HEK293 (cell line): Measurements from ENCODE around the gene PRLR.

Experiments used
- MEIS1 ChIP-seq: sonication (generic); formaldehyde crosslinking; IDR thresholded peaks from 2 replicates; pipeline ENCODE4 v1.8.1; 2022; ENCODE audit warnings: missing genetic modification reagents, mild to moderate bottlenecking, borderline replicate concordance
- ZNF274 ChIP-seq, 2 experiments: fragments of 200-500 bp in 1 of 2; fragments of 450-650 bp in 1 of 2; sonication (Bioruptor generic) in 1 of 2; formaldehyde crosslinking in 1 of 2; IDR thresholded peaks; 2 replicates each; pipeline versions ENCODE4 v1.5.1 to v1.6.1; 2014 to 2016; ENCODE audit warnings: borderline replicate concordance in 1 of 2, inconsistent platforms in 1 of 2, low read length in 1 of 2, missing biosample characterization in 1 of 2, missing genetic modification characterization in 1 of 2
- ZNF658 ChIP-seq: fragments of 450-650 bp; formaldehyde crosslinking; IDR thresholded peaks from 2 replicates; pipeline ENCODE4; 2016; ENCODE audit warnings: missing biosample characterization, missing genetic modification characterization
- TF ChIP-seq, protein P1 (sequence below): fragments of 450-650 bp; formaldehyde crosslinking; IDR thresholded peaks from 2 replicates; pipeline ENCODE4 v1.5.1; 2016; ENCODE audit warnings: missing biosample characterization, missing genetic modification characterization
- TF ChIP-seq, protein P2 (sequence below): fragments of 450-650 bp; formaldehyde crosslinking; IDR thresholded peaks from 2 replicates; pipeline ENCODE4 v1.5.1; 2016; ENCODE audit warnings: missing biosample characterization, missing genetic modification characterization

DNA sequence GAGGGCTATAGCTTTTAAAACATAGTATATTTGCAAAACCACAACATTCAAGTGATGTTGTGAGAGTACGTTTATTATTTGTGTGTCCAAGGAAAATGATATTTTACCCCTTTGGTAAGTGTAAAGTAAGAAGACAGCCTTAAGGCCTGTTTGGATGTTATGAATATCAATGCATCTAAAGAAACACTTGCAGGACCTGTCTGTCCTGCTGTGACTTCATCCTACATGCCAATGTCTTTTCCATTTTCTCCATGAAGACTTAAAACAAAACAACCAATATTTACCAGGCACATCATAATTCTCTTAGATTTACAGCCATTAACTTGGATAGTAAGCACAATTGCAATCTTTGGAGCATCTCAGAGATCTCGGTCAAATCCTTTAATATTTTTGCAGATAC, 29.0 kb downstream of the PRLR start:
- TF ChIP-seq, protein P1, sequence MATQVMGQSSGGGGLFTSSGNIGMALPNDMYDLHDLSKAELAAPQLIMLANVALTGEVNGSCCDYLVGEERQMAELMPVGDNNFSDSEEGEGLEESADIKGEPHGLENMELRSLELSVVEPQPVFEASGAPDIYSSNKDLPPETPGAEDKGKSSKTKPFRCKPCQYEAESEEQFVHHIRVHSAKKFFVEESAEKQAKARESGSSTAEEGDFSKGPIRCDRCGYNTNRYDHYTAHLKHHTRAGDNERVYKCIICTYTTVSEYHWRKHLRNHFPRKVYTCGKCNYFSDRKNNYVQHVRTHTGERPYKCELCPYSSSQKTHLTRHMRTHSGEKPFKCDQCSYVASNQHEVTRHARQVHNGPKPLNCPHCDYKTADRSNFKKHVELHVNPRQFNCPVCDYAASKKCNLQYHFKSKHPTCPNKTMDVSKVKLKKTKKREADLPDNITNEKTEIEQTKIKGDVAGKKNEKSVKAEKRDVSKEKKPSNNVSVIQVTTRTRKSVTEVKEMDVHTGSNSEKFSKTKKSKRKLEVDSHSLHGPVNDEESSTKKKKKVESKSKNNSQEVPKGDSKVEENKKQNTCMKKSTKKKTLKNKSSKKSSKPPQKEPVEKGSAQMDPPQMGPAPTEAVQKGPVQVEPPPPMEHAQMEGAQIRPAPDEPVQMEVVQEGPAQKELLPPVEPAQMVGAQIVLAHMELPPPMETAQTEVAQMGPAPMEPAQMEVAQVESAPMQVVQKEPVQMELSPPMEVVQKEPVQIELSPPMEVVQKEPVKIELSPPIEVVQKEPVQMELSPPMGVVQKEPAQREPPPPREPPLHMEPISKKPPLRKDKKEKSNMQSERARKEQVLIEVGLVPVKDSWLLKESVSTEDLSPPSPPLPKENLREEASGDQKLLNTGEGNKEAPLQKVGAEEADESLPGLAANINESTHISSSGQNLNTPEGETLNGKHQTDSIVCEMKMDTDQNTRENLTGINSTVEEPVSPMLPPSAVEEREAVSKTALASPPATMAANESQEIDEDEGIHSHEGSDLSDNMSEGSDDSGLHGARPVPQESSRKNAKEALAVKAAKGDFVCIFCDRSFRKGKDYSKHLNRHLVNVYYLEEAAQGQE (tag by site-specific recombination) = no peak
- TF ChIP-seq ZNF274 (IDR thresholded peaks at IDR 0.05; ENCODE audit: low read length) (no peak), ZNF274 (tag by site-specific recombination; IDR thresholded peaks at IDR 0.05; ENCODE audit: borderline replicate concordance) (no peak), MEIS1 (CRISPR knock-in tag) (no peak), ZNF658 (no peak)
- TF ChIP-seq, protein P2, sequence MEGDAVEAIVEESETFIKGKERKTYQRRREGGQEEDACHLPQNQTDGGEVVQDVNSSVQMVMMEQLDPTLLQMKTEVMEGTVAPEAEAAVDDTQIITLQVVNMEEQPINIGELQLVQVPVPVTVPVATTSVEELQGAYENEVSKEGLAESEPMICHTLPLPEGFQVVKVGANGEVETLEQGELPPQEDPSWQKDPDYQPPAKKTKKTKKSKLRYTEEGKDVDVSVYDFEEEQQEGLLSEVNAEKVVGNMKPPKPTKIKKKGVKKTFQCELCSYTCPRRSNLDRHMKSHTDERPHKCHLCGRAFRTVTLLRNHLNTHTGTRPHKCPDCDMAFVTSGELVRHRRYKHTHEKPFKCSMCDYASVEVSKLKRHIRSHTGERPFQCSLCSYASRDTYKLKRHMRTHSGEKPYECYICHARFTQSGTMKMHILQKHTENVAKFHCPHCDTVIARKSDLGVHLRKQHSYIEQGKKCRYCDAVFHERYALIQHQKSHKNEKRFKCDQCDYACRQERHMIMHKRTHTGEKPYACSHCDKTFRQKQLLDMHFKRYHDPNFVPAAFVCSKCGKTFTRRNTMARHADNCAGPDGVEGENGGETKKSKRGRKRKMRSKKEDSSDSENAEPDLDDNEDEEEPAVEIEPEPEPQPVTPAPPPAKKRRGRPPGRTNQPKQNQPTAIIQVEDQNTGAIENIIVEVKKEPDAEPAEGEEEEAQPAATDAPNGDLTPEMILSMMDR (tag by site-specific recombination) = no peak
